K562 (cell line): Measurements from ENCODE around the gene KLHL8. TPM values are rescaled to one million over a fixed set of nuclear protein-coding genes. Genes with fewer than 3 reads are reported as not detected.

Experiments
- ATAC-seq: fragments of 200-7000 bp; cut with Tn5 transposase; 3 replicates; pipeline ENCODE4 v1.9.1; 2020; ENCODE audit warnings: moderate library complexity
- BruUV-seq: library from RNA; stranded (reverse); fragments of 400-500 nt; replicated peaks from 2 replicates; lab custom pipeline; 2021; lab: Mats Ljungman, UMichigan
- CTCF ChIA-PET: fragments of 300-600 bp; formaldehyde crosslinking; extraction: SDS; loops from one replicate; lab custom pipeline; 2021; ENCODE audit warnings: low intra/inter-chr PET ratio; lab: Yijun Ruan, JAX
- POLR2A ChIA-PET: fragments of 300-600, 350-650 bp; sonication (Branson Sonifier 250); formaldehyde crosslinking; extraction: SDS; loops from one replicate; lab custom pipeline; 2021; ENCODE audit warnings: antibody characterized with exemption, inconsistent platforms; lab: Yijun Ruan, JAX
- DNase-seq, 4 experiments: peaks; one replicate each; pipeline versions ENCODE4 v3.0.0 to v3.0.0-alpha.2; 2011 to 2018; ENCODE audit warnings: low spot score in 3 of 4, mixed read lengths in 3 of 4; ENCODE audit errors: extremely low read depth in 1 of 4
- FAIRE-seq: peaks from 2 replicates; lab custom pipeline; 2011; peaks lifted over from hg19 to GRCh38; lab: Jason Lieb, UNC
- H2AFZ ChIP-seq: 2 replicates; pipeline ENCODE4 v1.6.0; 2011; ENCODE audit warnings: low read depth, low read length, control low read depth, inconsistent platforms
- H3K27ac ChIP-seq: fragments of 200-600 bp; 3 replicates; pipeline ENCODE4 v1.8.0; 2011; ENCODE audit warnings: low read depth, mild to moderate bottlenecking, control low read depth, inconsistent platforms, low read length, moderate library complexity, mixed read lengths; ENCODE audit errors: extremely low read depth
- H3K27me3 ChIP-seq, 2 experiments: fragments of 300-600 bp in 1 of 2; 2 replicates in 1 of 2; 3 replicates in 1 of 2; pipeline versions ENCODE4 v1.6.0 to v1.8.0; 2011; ENCODE audit warnings: inconsistent platforms in 2 of 2, low read length in 2 of 2, mild to moderate bottlenecking in 1 of 2, mixed read lengths in 1 of 2, moderate library complexity in 1 of 2; ENCODE audit not compliant: control insufficient read depth in 2 of 2, insufficient read depth in 2 of 2
- H3K36me3 ChIP-seq: fragments of 300-600 bp; 3 replicates; pipeline ENCODE4 v1.8.0; 2011; ENCODE audit warnings: mild to moderate bottlenecking, low read length, inconsistent platforms; ENCODE audit not compliant: control insufficient read depth, insufficient read depth
- H3K4me1 ChIP-seq, 2 experiments: fragments of 200-600 bp in 1 of 2; replicated peaks in 1 of 2; 2 replicates in 1 of 2; 3 replicates in 1 of 2; pipeline versions ENCODE4 v1.5.1 to v1.8.0; 2011; ENCODE audit warnings: inconsistent platforms in 2 of 2, low read length in 2 of 2, mild to moderate bottlenecking in 1 of 2, mixed read lengths in 1 of 2, moderate library complexity in 1 of 2; ENCODE audit not compliant: control insufficient read depth in 2 of 2, insufficient read depth in 2 of 2
- H3K4me2 ChIP-seq: 2 replicates; pipeline ENCODE4 v1.6.1; 2011; ENCODE audit warnings: low read length, control low read depth, inconsistent platforms, mixed read lengths; ENCODE audit not compliant: insufficient read depth
- H3K4me3 ChIP-seq: fragments of 200-600 bp; sonication (generic), shearing (Covaris generic); 2 replicates; pipeline ENCODE4 v1.5.1; 2016; ENCODE audit warnings: control low read depth, inconsistent platforms
- H3K79me2 ChIP-seq: fragments of 200-600 bp; 3 replicates; pipeline ENCODE4 v1.8.0; 2011; ENCODE audit warnings: low read length, inconsistent platforms; ENCODE audit not compliant: control insufficient read depth, insufficient read depth
- H3K9ac ChIP-seq, 2 experiments: 2 replicates each; pipeline versions ENCODE4 v1.6.0 to v1.6.1; 2011; ENCODE audit warnings: low read depth in 2 of 2, low read length in 2 of 2, control low read depth in 1 of 2, inconsistent platforms in 1 of 2, mild to moderate bottlenecking in 1 of 2, mixed read lengths in 1 of 2; ENCODE audit not compliant: insufficient read depth in 1 of 2
- H3K9me1 ChIP-seq: one replicate; pipeline ENCODE4 v1.6.0; 2011; ENCODE audit warnings: inconsistent platforms, mild to moderate bottlenecking, low read length, moderate library complexity; ENCODE audit not compliant: control insufficient read depth, insufficient read depth
- H3K9me3 ChIP-seq: replicated peaks from 2 replicates; pipeline ENCODE4 v1.5.1; 2011; ENCODE audit warnings: low read depth, low read length, inconsistent platforms; ENCODE audit not compliant: control insufficient read depth, insufficient read depth
- H4K20me1 ChIP-seq: replicated peaks from 2 replicates; pipeline ENCODE4 v1.6.1; 2011; ENCODE audit warnings: low read length, inconsistent platforms, mixed read lengths; ENCODE audit not compliant: control insufficient read depth, insufficient read depth
- DACH1 ChIP-seq: fragments of 450-650 bp; IDR thresholded peaks from 2 replicates; pipeline ENCODE4 v1.6.1; 2018; ENCODE audit not compliant: partially characterized antibody
- LCOR ChIP-seq: sonication (generic); formaldehyde crosslinking; IDR thresholded peaks from 2 replicates; pipeline ENCODE4 v1.8.0; 2022; ENCODE audit warnings: mild to moderate bottlenecking, missing genetic modification reagents
- MTA3 ChIP-seq: fragments of 450-650 bp; formaldehyde crosslinking; IDR thresholded peaks from 2 replicates; pipeline ENCODE4 v1.6.1; 2017; ENCODE audit warnings: mild to moderate bottlenecking, borderline replicate concordance
- PHF20 ChIP-seq: fragments of 450-650 bp; IDR thresholded peaks from 2 replicates; pipeline ENCODE4 v1.6.1; 2018; ENCODE audit not compliant: partially characterized antibody
- POLR2A ChIP-seq: fragments of 450-650 bp; conservative IDR thresholded peaks from 2 replicates; pipeline ENCODE4 v1.6.1; 2016
- POU5F1 ChIP-seq: fragments of 150-350 bp; IDR thresholded peaks from 2 replicates; pipeline ENCODE4 v1.6.1; 2014; ENCODE audit warnings: borderline replicate concordance, low read length, low read depth, mild to moderate bottlenecking; ENCODE audit not compliant: partially characterized antibody
- PYGO2 ChIP-seq: fragments of 450-650 bp; IDR thresholded peaks from 2 replicates; pipeline ENCODE4 v1.6.1; 2016; ENCODE audit warnings: mild to moderate bottlenecking, missing genetic modification characterization, moderate library complexity, missing compliant biosample characterization
- TFE3 ChIP-seq: fragments of 450-650 bp; formaldehyde crosslinking; IDR thresholded peaks from 2 replicates; pipeline ENCODE4 v1.4.0; 2020; ENCODE audit warnings: mild to moderate bottlenecking, mixed read lengths
- XRCC3 ChIP-seq: fragments of 450-650 bp; IDR thresholded peaks from 2 replicates; pipeline ENCODE4 v1.6.1; 2017; ENCODE audit warnings: mild to moderate bottlenecking, moderate library complexity
- ZMIZ1 ChIP-seq, 2 experiments: fragments of 150-350 bp in 1 of 2; IDR thresholded peaks; 2 replicates each; pipeline ENCODE4 v1.6.1; 2012 to 2016; ENCODE audit warnings: low read depth in 2 of 2, low read length in 2 of 2, mild to moderate bottlenecking in 1 of 2, moderate library complexity in 1 of 2
- ZNF584 ChIP-seq: fragments of 200-800 bp; sonication (Bioruptor generic); IDR thresholded peaks from 2 replicates; pipeline ENCODE4 v1.6.1; 2016; ENCODE audit warnings: low read depth, mild to moderate bottlenecking, missing genetic modification characterization, missing compliant biosample characterization
- ZNF780A ChIP-seq: fragments of 250-450 bp; sonication (Bioruptor Pico); IDR thresholded peaks from 2 replicates; pipeline ENCODE4 v1.5.0; 2021; ENCODE audit warnings: mild to moderate bottlenecking
- WGBS: fragments of 100-300 bp; shearing (Covaris generic); methylation state at CpG from one replicate; pipeline ENCODE4 v1.1.6; 2016; ENCODE audit warnings: low coverage, mixed read lengths; ENCODE audit not compliant: insufficient coverage; ENCODE audit errors: missing lambda C conversion rate; 5-methylcytosine and 5-hydroxymethylcytosine counted together
- in situ Hi-C: fragments of 300-500 bp; cut with MboI; formaldehyde crosslinking; loops from 4 replicates; pipeline ENCODE4 v1.15.0; 2018; ENCODE audit warnings: inconsistent platforms, mixed read lengths
- intact Hi-C: fragments of 100-400 bp; cut with micrococcal nuclease; formaldehyde crosslinking; loops from 2 replicates; pipeline ENCODE4 v1.14.2; 2022
- polyA plus RNA-seq, 8 experiments: library from polyadenylated mRNA; depleted of rRNA in 4 of 8; stranded (reverse) in 5 of 8; unstranded in 3 of 8; fragments of >200 nt; fragmentation: Nextera tagmentation in 2 of 8; fragmentation: Illumina TruSeq in 1 of 8; extraction: Ambion mirVana in 2 of 8; extraction: Trizol in 1 of 8; gene quantifications; 2 replicates each; pipeline versions ENCODE4 v1.2.1 to v1.2.3, GENCODE V29; 2011 to 2014; ENCODE audit warnings: inconsistent platforms in 1 of 8, missing spikeins in 1 of 8
- total RNA-seq, 7 experiments: library from RNA; depleted of rRNA in 6 of 7; stranded (reverse); fragments of >200 nt in 6 of 7; fragmentation: Illumina TruSeq in 2 of 7; extraction: Trizol in 2 of 7; gene quantifications; 2 replicates each; pipeline versions ENCODE4 v1.2.1 to v1.2.3, GENCODE V29; 2011 to 2021; ENCODE audit warnings: low replicate concordance in 1 of 7
- TF ChIP-seq, protein P1 (sequence below): fragments of 150-350 bp; IDR thresholded peaks from 2 replicates; pipeline ENCODE4 v1.6.1; 2014; ENCODE audit warnings: low read depth, mild to moderate bottlenecking, low read length, borderline replicate concordance

The KLHL8 gene
- total and polyA plus RNA-seq, 9 of the 15 experiments (the other 6 are each of a cell fraction or from before 2014, with no cell fraction given), result 8.7 to 25.3 (median 15.7) TPM

DNA sequence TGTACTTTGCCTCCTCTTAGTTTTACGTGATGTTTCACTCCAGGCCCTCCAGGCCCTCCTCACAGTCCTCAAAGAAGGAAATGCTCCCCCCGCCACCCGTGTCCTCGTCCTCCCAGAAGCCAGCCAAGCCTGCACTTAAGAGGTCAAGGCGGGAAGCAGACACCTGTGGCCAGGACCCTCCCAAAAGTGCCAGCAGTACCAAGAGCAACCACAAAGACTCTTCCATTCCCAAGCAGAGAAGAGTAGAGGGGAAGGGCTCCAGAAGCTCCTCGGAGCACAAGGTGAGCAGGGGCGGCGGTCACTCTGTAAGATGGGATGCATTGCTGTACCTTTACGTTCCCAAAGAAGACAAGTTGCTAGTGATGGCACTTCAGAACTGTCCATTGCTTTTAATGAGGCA lies 94.4 kb downstream of the KLHL8 start (continued):
- TF ChIP-seq ZNF584 (CRISPR knock-in tag) (no peak), PYGO2 (tag) (no peak), LCOR (CRISPR knock-in tag) (no peak)

- Histone ChIP-seq H4K20me1 (no peaks in the 10 kb centered on the region), H2AFZ (no peak overlapping the region), H3K4me2 (no peak overlapping the region), H3K9ac (no peak overlapping the region), H3K79me2 (no peaks in the 10 kb centered on the region; the same call in 2 of the 3 replicates), H3K9me3 (no peaks in the 10 kb centered on the region), H3K27me3 (no peaks in the 10 kb centered on the region), H3K4me1 (no peaks in the 10 kb centered on the region), H3K27ac (no peak overlapping the region), H3K36me3 (peaks cover 78% of the 10 kb centered on the region; the same call in 2 of the 3 replicates), H3K4me3 (no peak overlapping the region), H3K9me1 (no peaks in the 10 kb centered on the region)
- intact Hi-C loops, result no loop called here
- DNase-seq (no peak), ATAC-seq (no peak), FAIRE-seq (peak; percentile 23)
- 96% methylated on average over 4 of the region's 4 CpGs for WGBS
- ChIA-PET CTCF (no interaction called here), POLR2A (interaction anchor here (0.5 to 1.6 kb wide), 2 partner anchors 13 to 129 kb away, joined by 3 to 5 read pairs; no protein-coding TSS in a partner anchor)
- in situ Hi-C loops, result loop anchor here (25.0 kb wide), 1 partner anchor 610 kb away; no protein-coding TSS in a partner anchor
- no TSS peak for BruUV-seq
- TF ChIP-seq MTA3 (no peak), POLR2A (no peak), ZNF780A (CRISPR knock-in tag) (no peak), POU5F1 (no peak), XRCC3 (no peak), ZMIZ1 (IDR thresholded peaks at IDR 0.05; ENCODE audit: low read depth in 2 of 2, low read length in 2 of 2) (no peak), DACH1 (no peak), TFE3 (CRISPR knock-in tag) (no peak), PHF20 (no peak)
- TF ChIP-seq, protein P1, sequence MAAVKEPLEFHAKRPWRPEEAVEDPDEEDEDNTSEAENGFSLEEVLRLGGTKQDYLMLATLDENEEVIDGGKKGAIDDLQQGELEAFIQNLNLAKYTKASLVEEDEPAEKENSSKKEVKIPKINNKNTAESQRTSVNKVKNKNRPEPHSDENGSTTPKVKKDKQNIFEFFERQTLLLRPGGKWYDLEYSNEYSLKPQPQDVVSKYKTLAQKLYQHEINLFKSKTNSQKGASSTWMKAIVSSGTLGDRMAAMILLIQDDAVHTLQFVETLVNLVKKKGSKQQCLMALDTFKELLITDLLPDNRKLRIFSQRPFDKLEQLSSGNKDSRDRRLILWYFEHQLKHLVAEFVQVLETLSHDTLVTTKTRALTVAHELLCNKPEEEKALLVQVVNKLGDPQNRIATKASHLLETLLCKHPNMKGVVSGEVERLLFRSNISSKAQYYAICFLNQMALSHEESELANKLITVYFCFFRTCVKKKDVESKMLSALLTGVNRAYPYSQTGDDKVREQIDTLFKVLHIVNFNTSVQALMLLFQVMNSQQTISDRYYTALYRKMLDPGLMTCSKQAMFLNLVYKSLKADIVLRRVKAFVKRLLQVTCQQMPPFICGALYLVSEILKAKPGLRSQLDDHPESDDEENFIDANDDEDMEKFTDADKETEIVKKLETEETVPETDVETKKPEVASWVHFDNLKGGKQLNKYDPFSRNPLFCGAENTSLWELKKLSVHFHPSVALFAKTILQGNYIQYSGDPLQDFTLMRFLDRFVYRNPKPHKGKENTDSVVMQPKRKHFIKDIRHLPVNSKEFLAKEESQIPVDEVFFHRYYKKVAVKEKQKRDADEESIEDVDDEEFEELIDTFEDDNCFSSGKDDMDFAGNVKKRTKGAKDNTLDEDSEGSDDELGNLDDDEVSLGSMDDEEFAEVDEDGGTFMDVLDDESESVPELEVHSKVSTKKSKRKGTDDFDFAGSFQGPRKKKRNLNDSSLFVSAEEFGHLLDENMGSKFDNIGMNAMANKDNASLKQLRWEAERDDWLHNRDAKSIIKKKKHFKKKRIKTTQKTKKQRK, result no peak
Measured at GRCh38 chr4:87122252-87122651, 98.2 kb downstream of the KLHL8 start.
